ENCODE measurements around the gene DIDO1. TPM values are rescaled to one million over a fixed set of nuclear protein-coding genes. Genes with fewer than 3 reads are reported as not detected.

Gene DIDO1
- total RNA-seq, 3 donors from 2014 or later, result 59.8 to 83.1 (median 64.9) TPM

DNA sequence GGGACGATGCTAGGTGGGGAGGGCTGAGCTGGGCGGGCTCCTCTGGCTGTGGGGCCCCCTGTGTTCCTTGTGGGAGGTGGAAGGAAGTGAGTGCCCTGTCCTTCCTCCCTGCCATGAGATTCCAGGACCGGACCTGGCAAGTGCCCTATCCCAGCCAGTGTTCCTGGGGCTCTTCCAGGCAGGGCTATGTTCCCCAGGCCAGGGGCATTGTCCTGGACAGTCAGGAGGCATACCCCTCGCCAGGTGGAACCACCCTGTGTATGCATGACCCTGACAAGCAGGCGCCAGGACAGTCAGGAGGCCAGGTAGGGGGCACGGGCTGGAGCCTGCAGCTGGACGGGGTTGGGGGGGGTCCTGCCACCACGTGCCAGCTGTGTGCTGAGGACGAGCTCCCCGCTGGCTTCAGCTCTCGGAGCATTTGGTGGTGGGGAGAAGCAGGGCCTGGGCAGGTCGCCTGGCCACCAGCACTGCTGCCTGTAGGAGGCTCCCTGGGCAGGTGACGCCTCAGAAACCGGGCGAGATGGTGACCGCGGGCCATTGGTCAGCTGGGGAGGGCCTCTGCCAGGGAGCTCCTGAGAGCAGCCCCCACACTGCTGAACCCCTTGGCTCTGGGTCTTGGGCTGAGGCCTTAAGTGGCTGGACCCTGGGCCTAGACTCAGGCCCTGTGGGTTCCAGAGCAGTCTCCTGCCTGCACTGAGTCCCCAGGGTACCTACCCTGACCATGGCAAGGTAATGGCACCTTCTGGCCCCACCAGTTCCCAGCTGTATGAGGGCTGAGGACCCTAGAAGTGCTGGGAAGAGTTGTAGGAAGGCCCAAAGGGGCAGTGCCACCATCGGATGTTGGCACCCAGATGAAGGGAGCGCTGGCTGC is 26.9 kb upstream of the DIDO1 start:
- intact Hi-C loops (cut with DNase I; ENCODE audit: low total_unique reads), result no loop called here
- no peak for TF ChIP-seq POLR2AphosphoS5 (IDR thresholded peaks at IDR 0.05)
- TF ChIP-seq POLR2A (IDR thresholded peaks at IDR 0.05), result no peak
- no peak for TF ChIP-seq CTCF (IDR thresholded peaks at IDR 0.05)

GRCh38 chr20:62952373-62952967 is 26.2 kb upstream of the DIDO1 start, which contains the start of gene SLC17A9:
Gene SLC17A9, plus strand, starts transcription at chr20:62952709. Its CDS starts 122 bp downstream, at chr20:62952831.
- TF ChIP-seq POLR2A (IDR thresholded peaks at IDR 0.05), result no peak
- TF ChIP-seq POLR2AphosphoS5 (IDR thresholded peaks at IDR 0.05), result no peak
- no peak for TF ChIP-seq CTCF (IDR thresholded peaks at IDR 0.05)
- H3K4me3 ChIP-seq, result peak within 1 kb of the TSS; percentile 33 to 70 (median 40)
- intact Hi-C loops (cut with DNase I; ENCODE audit: low total_unique reads), result no loop called here

More for the DNA sequence above, 26.9 kb upstream of the DIDO1 start:
- H3K4me1 ChIP-seq, result peaks cover 0 to 12% of the 10 kb centered on the region in 2 donors
- no peaks in the 10 kb centered on the region for H3K9me3 ChIP-seq
- no peak for DNase-seq (ENCODE audit: low spot score in 2 of 2)
- H3K36me3 ChIP-seq, result no peaks in the 10 kb centered on the region
- H3K27ac ChIP-seq, result peak overlapping the region; percentile 79 to 94
- no peaks in the 10 kb centered on the region for H3K27me3 ChIP-seq
- H3K4me3 ChIP-seq, result peak overlapping the region; percentile 33 to 70 (median 40)

GRCh38 chr20:62951896-62952372 is 25.6 kb upstream of the DIDO1 start:
- no peaks in the 10 kb centered on the region for H3K36me3 ChIP-seq
- no peak for DNase-seq (ENCODE audit: low spot score in 2 of 2)
- TF ChIP-seq POLR2A (IDR thresholded peaks at IDR 0.05), result no peak
- TF ChIP-seq CTCF (IDR thresholded peaks at IDR 0.05), result no peak
- TF ChIP-seq POLR2AphosphoS5 (IDR thresholded peaks at IDR 0.05), result no peak
- H3K4me3 ChIP-seq, result peak overlapping the region; percentile 33 to 70 (median 40)
- intact Hi-C loops (cut with DNase I; ENCODE audit: low total_unique reads), result no loop called here
- H3K4me1 ChIP-seq, result peaks cover 0 to 12% of the 10 kb centered on the region in 2 donors
- H3K27ac ChIP-seq, result peak overlapping the region; percentile 79 to 94
- no peaks in the 10 kb centered on the region for H3K9me3 ChIP-seq
- H3K27me3 ChIP-seq, result no peaks in the 10 kb centered on the region

More at GRCh38 chr20:62952373-62952967, 26.2 kb upstream of the DIDO1 start, which contains the start of gene SLC17A9:
- Histone ChIP-seq H3K9me3 (no peaks in the 10 kb centered on the region), H3K27me3 (no peaks in the 10 kb centered on the region), H3K36me3 (no peaks in the 10 kb centered on the region), H3K4me1 (peaks cover 0 to 12% of the 10 kb centered on the region in 2 donors), H3K27ac (peak within 1 kb of the TSS; percentile 79 to 94)
- no peak for DNase-seq (ENCODE audit: low spot score in 2 of 2)

GRCh38 chr20:62951143-62951895 is 25.0 kb upstream of the DIDO1 start:
- TF ChIP-seq POLR2A (IDR thresholded peaks at IDR 0.05), result no peak
- no peak for TF ChIP-seq CTCF (IDR thresholded peaks at IDR 0.05)
- no peak for TF ChIP-seq POLR2AphosphoS5 (IDR thresholded peaks at IDR 0.05)
- H3K27me3 ChIP-seq, result no peaks in the 10 kb centered on the region
- no peaks in the 10 kb centered on the region for H3K9me3 ChIP-seq
- no peak for DNase-seq (ENCODE audit: low spot score in 2 of 2)
- H3K4me3 ChIP-seq, result no peak overlapping the region
- peak overlapping the region in 1 of 2 donors; percentile 94 for H3K27ac ChIP-seq
- H3K4me1 ChIP-seq, result peaks cover 0 to 12% of the 10 kb centered on the region in 2 donors
- intact Hi-C loops (cut with DNase I; ENCODE audit: low total_unique reads), result no loop called here
- no peaks in the 10 kb centered on the region for H3K36me3 ChIP-seq
